Measurements from ENCODE around the gene CORT. TPM values are rescaled to one million over a fixed set of nuclear protein-coding genes. Genes with fewer than 3 reads are reported as not detected.
"Not testable (repeated sequence)": the region's sequence is repeated elsewhere in the genome, so short reads cannot be mapped to it uniquely, and the experiment has no call there.

The CORT gene, protein sequence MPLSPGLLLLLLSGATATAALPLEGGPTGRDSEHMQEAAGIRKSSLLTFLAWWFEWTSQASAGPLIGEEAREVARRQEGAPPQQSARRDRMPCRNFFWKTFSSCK
- total RNA-seq (1 to 10 TPM in 1 of 2 donors, under 1 TPM in 1; 0.50 to 1.9 TPM), polyA plus RNA-seq (ENCODE audit: insufficient read length in 2 of 2) (1 to 10 TPM; 2.4 to 4.2 TPM)
- long read RNA-seq, donor 1: 0 reads
- long read RNA-seq, donor 2: 0 reads
- long read RNA-seq, donor 3, partial matches to known transcripts: 0 of 1 reads
- long read RNA-seq, donor 3, other reads (novel, unspliced or antisense): 0 of 1 reads
- long read RNA-seq, donor 4: 0 reads

DNA sequence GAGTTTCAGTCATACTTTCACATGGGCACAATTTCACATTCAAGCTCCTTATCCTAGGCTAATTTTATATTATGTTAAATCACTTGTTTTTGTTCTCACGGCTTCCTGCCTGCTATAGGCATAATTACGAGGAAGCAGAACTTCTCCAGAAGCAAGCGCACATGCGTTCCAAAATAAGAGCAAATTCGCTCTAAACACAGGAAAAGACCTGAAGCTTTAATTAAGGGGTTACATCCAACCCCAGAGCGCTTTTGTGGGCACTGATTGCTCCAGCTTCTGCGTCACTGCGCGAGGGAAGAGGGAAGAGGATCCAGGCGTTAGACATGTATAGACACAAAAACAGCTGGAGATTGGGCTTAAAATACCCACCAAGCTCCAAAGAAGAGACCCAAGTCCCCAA is at the start of gene CORT:
Gene CORT, plus strand, starts transcription at position 281 of the 400 bp plus-strand sequence. CDS start 193 bp downstream, outside the sequence.
- 92% methylated on average over 2 of the region's 10 CpGs for WGBS (ENCODE audit: insufficient coverage)
- Histone ChIP-seq H3K27me3 (ENCODE audit: control insufficient read depth, insufficient read depth, low read length) (no peaks in the 10 kb centered on the region), H3K27ac (ENCODE audit: low read depth, low read length) (no peak within 1 kb of the TSS), H3K9me3 (ENCODE audit: control insufficient read depth, insufficient read depth, low read length) (no peaks in the 10 kb centered on the region), H3K4me3 (ENCODE audit: low read depth, low read length) (no peak within 1 kb of the TSS), H3K4me1 (ENCODE audit: control insufficient read depth, insufficient read depth, low read length) (peaks cover 13% of the 10 kb centered on the region), H3K36me3 (ENCODE audit: control insufficient read depth, insufficient read depth, low read length) (peaks cover 17% of the 10 kb centered on the region)
- peak in 1 of 6 donors; percentile 62 for DNase-seq (ENCODE audit: low read depth in 4 of 6, low spot score in 6 of 6)

DNA sequence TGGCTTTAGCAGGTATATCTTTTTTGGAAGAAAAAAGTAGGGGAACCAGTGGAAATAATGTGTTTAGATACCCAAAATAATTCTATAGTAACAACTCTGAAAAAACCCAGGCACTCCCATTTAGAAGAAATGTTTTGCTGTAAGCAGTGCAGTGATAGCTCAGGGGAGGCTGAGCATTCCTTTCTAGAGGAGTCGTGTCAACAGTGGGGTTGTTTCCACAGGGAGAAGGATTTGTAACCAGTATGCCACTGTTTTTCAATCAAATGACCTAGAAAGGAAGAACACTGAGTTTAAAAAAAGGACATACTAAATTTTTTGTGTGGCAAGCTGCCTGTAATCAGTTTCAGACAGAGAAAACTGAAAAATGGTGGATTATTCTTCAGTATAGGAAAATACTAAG is 48.5 kb upstream of the CORT start:
- Histone ChIP-seq H3K36me3 (ENCODE audit: control insufficient read depth, insufficient read depth, low read length) (peaks cover 46% of the 10 kb centered on the region), H3K27me3 (ENCODE audit: control insufficient read depth, insufficient read depth, low read length) (no peaks in the 10 kb centered on the region), H3K4me1 (ENCODE audit: control insufficient read depth, insufficient read depth, low read length) (peaks cover 21% of the 10 kb centered on the region), H3K9me3 (ENCODE audit: control insufficient read depth, insufficient read depth, low read length) (no peaks in the 10 kb centered on the region), H3K27ac (ENCODE audit: low read depth, low read length) (no peak overlapping the region), H3K4me3 (ENCODE audit: low read depth, low read length) (no peak overlapping the region)
- 67% methylated on average over 1 of the region's 1 CpG for WGBS (ENCODE audit: insufficient coverage)
- no peak for DNase-seq (ENCODE audit: low read depth in 4 of 6, low spot score in 6 of 6)

- WGBS (ENCODE audit: insufficient coverage): 98% methylated on average over 6 of the region's 9 CpGs
These were observed 47.0 kb upstream of the CORT start for GRCh38 chr1:10402729-10403274.

DNA sequence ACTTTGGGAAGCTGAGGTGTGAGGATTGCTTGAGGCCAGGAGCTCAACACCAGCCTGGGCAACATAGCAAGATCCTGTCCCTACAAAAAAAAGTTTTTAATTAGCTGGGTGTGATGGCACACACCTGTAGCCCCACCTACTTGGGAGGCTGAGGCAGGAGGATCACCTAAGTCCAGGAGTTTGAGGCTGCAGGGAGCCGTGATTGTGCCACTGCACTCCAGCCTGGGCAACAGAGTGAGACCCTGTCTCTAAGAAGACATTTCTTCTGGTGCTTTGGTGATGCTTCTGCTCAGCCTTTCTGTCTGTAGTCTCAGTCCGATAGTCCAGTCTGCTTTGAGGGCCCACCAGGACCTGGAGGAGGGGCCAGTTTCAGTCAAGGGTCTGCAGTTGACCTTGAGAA is 42.6 kb upstream of the CORT start:
- Histone ChIP-seq H3K4me1 (ENCODE audit: control insufficient read depth, insufficient read depth, low read length) (no peaks in the 10 kb centered on the region), H3K9me3 (ENCODE audit: control insufficient read depth, insufficient read depth, low read length) (no peaks in the 10 kb centered on the region), H3K4me3 (ENCODE audit: low read depth, low read length) (no peak overlapping the region), H3K27me3 (ENCODE audit: control insufficient read depth, insufficient read depth, low read length) (no peaks in the 10 kb centered on the region), H3K27ac (ENCODE audit: low read depth, low read length) (no peak overlapping the region), H3K36me3 (ENCODE audit: control insufficient read depth, insufficient read depth, low read length) (peaks cover 87% of the 10 kb centered on the region)
- DNase-seq (ENCODE audit: low read depth in 4 of 6, low spot score in 6 of 6): no peak
- 90% methylated on average over 2 of the region's 2 CpGs for WGBS (ENCODE audit: insufficient coverage)

More at GRCh38 chr1:10402729-10403274, 47.0 kb upstream of the CORT start:
- Histone ChIP-seq H3K9me3 (ENCODE audit: control insufficient read depth, insufficient read depth, low read length) (no peaks in the 10 kb centered on the region), H3K4me1 (ENCODE audit: control insufficient read depth, insufficient read depth, low read length) (peaks cover 19% of the 10 kb centered on the region), H3K27me3 (ENCODE audit: control insufficient read depth, insufficient read depth, low read length) (no peaks in the 10 kb centered on the region), H3K27ac (ENCODE audit: low read depth, low read length) (no peak overlapping the region), H3K4me3 (ENCODE audit: low read depth, low read length) (no peak overlapping the region), H3K36me3 (ENCODE audit: control insufficient read depth, insufficient read depth, low read length) (peaks cover 61% of the 10 kb centered on the region)
- DNase-seq (ENCODE audit: low read depth in 4 of 6, low spot score in 6 of 6): no peak

DNA sequence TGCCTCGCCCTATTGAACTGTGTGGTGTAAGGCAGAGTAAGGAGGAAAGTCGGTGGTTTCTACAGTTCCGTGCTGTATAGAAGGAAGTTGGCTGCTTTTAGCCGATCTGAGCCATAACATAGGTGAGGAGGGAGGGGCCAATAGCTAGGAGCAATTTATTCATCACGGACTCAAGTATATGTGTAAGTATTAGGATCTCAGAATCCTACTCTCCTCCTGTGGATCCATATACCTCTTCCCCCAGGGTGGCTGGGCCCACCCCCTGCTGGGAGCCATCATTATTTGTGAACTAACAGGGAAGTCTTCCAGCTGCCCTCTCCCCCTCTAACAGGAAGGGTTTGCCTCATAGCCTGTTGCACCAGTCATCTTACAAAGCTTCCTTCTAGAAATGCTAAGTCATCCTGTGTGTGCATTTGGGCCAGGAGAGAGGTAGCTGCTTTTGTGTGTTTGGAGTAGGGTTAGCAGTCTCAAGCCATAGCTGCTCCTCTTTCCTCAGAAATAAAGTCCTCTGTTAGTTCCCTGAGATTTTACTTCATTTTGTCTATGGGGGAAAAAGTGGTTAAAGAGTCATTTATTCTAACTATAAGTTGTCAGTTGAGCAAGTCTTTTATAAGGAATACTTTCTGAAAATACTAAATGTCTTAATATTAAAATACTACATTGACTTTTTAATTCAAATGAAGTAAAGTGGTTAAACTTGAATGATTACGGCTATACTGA is 34.5 kb upstream of the CORT start:
- no peaks in the 10 kb centered on the region for H3K4me1 ChIP-seq (ENCODE audit: control insufficient read depth, insufficient read depth, low read length)
- no peak overlapping the region for H3K27ac ChIP-seq (ENCODE audit: low read depth, low read length)
- H3K36me3 ChIP-seq (ENCODE audit: control insufficient read depth, insufficient read depth, low read length): peaks cover 80% of the 10 kb centered on the region
- WGBS (ENCODE audit: insufficient coverage): no CpG with 5 or more reads among the region's 6 CpGs
- H3K9me3 ChIP-seq (ENCODE audit: control insufficient read depth, insufficient read depth, low read length): no peaks in the 10 kb centered on the region
- no peaks in the 10 kb centered on the region for H3K27me3 ChIP-seq (ENCODE audit: control insufficient read depth, insufficient read depth, low read length)
- no peak overlapping the region for H3K4me3 ChIP-seq (ENCODE audit: low read depth, low read length)
- DNase-seq (ENCODE audit: low read depth in 4 of 6, low spot score in 6 of 6): no peak

DNA sequence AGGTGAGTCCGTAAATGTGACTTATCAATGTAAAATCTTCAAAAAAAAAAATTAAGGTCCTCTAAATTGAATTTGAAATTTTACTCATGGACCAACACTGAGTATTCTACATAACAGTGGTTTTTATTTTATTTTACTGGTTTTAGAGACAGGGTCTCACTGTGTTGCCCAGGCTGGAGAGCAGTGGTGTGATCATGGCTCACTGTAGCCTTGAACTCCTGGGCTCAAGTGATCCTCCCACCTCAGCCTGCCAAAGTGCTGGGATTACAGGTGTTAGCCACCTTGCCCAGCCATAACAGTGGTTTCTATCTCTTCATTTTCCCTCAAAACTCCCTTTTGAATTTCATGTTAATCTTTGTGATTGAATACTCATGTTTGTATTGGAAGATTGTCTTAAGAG is 33.9 kb upstream of the CORT start:
- no CpG with 5 or more reads among the region's 1 CpG for WGBS (ENCODE audit: insufficient coverage)
- H3K27ac ChIP-seq (ENCODE audit: low read depth, low read length): not testable (repeated sequence)

GRCh38 chr1:10418741-10419140 is 31.1 kb upstream of the CORT start:
- peaks cover 75% of the 10 kb centered on the region for H3K36me3 ChIP-seq (ENCODE audit: control insufficient read depth, insufficient read depth, low read length)
- H3K27ac ChIP-seq (ENCODE audit: low read depth, low read length): not testable (repeated sequence)

More for the DNA sequence above, 33.9 kb upstream of the CORT start:
- H3K4me1 ChIP-seq (ENCODE audit: control insufficient read depth, insufficient read depth, low read length); H3K27me3 ChIP-seq (ENCODE audit: control insufficient read depth, insufficient read depth, low read length); DNase-seq (ENCODE audit: low read depth in 4 of 6, low spot score in 6 of 6); H3K4me3 ChIP-seq (ENCODE audit: low read depth, low read length); H3K9me3 ChIP-seq (ENCODE audit: control insufficient read depth, insufficient read depth, low read length): not testable (repeated sequence)
- H3K36me3 ChIP-seq (ENCODE audit: control insufficient read depth, insufficient read depth, low read length): peaks cover 83% of the 10 kb centered on the region

DNA sequence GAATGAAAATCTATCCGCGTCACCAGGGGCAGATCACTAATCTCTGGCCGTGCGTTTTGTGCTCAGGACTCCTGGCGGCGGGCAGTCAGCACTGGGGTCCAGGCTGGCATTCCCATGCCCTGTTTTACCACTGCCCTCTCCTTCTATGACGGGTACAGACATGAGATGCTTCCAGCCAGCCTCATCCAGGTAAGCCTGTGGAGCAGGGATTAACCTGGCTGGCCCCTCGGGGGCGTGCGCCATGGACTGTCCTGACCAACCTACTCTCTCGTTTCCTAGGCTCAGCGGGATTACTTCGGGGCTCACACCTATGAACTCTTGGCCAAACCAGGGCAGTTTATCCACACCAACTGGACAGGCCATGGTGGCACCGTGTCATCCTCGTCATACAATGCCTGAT is 30.5 kb upstream of the CORT start:
- Histone ChIP-seq H3K27me3 (ENCODE audit: control insufficient read depth, insufficient read depth, low read length) (no peaks in the 10 kb centered on the region), H3K36me3 (ENCODE audit: control insufficient read depth, insufficient read depth, low read length) (peaks cover 70% of the 10 kb centered on the region), H3K4me1 (ENCODE audit: control insufficient read depth, insufficient read depth, low read length) (no peaks in the 10 kb centered on the region), H3K27ac (ENCODE audit: low read depth, low read length) (no peak overlapping the region), H3K9me3 (ENCODE audit: control insufficient read depth, insufficient read depth, low read length) (no peaks in the 10 kb centered on the region), H3K4me3 (ENCODE audit: low read depth, low read length) (no peak overlapping the region)
- DNase-seq (ENCODE audit: low read depth in 4 of 6, low spot score in 6 of 6): no peak
- 97% methylated on average over 15 of the region's 15 CpGs for WGBS (ENCODE audit: insufficient coverage)

More at GRCh38 chr1:10418741-10419140, 31.1 kb upstream of the CORT start:
- H3K9me3 ChIP-seq (ENCODE audit: control insufficient read depth, insufficient read depth, low read length); DNase-seq (ENCODE audit: low read depth in 4 of 6, low spot score in 6 of 6); H3K4me3 ChIP-seq (ENCODE audit: low read depth, low read length); H3K27me3 ChIP-seq (ENCODE audit: control insufficient read depth, insufficient read depth, low read length); H3K4me1 ChIP-seq (ENCODE audit: control insufficient read depth, insufficient read depth, low read length): not testable (repeated sequence)
- WGBS (ENCODE audit: insufficient coverage): 92% methylated on average over 2 of the region's 8 CpGs

- WGBS (ENCODE audit: insufficient coverage): 93% methylated on average over 4 of the region's 5 CpGs
- Histone ChIP-seq H3K36me3 (ENCODE audit: control insufficient read depth, insufficient read depth, low read length) (peaks cover 54% of the 10 kb centered on the region), H3K9me3 (ENCODE audit: control insufficient read depth, insufficient read depth, low read length) (no peaks in the 10 kb centered on the region), H3K4me3 (ENCODE audit: low read depth, low read length) (no peak overlapping the region), H3K27me3 (ENCODE audit: control insufficient read depth, insufficient read depth, low read length) (no peaks in the 10 kb centered on the region), H3K4me1 (ENCODE audit: control insufficient read depth, insufficient read depth, low read length) (no peaks in the 10 kb centered on the region), H3K27ac (ENCODE audit: low read depth, low read length) (no peak overlapping the region)
- DNase-seq (ENCODE audit: low read depth in 4 of 6, low spot score in 6 of 6): no peak
These were observed 28.2 kb upstream of the CORT start for GRCh38 chr1:10421637-10422036.
